Transverse colon (tissue), 4 donors: ENCODE results near the gene FEZF1. TPM values are rescaled to one million over a fixed set of nuclear protein-coding genes. Genes with fewer than 3 reads are reported as not detected.
A peak's percentile ranks its signal among the peaks of the same experiment; 100 is the strongest.

ENCODE experiments used
- DNase-seq: peaks from one replicate; pipeline ENCODE4 v3.0.0-alpha.2; 2019
- H3K27ac ChIP-seq, 4 donors: fragments of 200-600 bp; sonication (generic); 2 replicates each; pipeline ENCODE4 v1.5.1; 2016 to 2018; ENCODE audit warnings: inconsistent platforms in 4 of 4
- H3K27me3 ChIP-seq: fragments of 200-600 bp; sonication (generic); 2 replicates; pipeline ENCODE4 v1.5.1; 2017; ENCODE audit warnings: inconsistent platforms
- H3K36me3 ChIP-seq, 4 donors: fragments of 200-600 bp; sonication (generic); 2 replicates each; pipeline ENCODE4 v1.5.1; 2017 to 2019; ENCODE audit warnings: inconsistent platforms in 4 of 4
- H3K4me1 ChIP-seq, 4 donors: fragments of 200-600 bp; sonication (generic); 2 replicates each; pipeline ENCODE4 v1.5.1; 2017 to 2020; ENCODE audit warnings: inconsistent platforms in 4 of 4
- H3K4me3 ChIP-seq, 4 donors: fragments of 200-600 bp; sonication (generic); 1 replicate in 1 of 4; 2 replicates in 3 of 4; pipeline versions ENCODE4 v1.5.1 to v1.6.1; 2017 to 2019; ENCODE audit warnings: inconsistent platforms in 4 of 4
- H3K9me3 ChIP-seq, 2 donors: fragments of 200-600 bp; sonication (generic); 2 replicates each; pipeline ENCODE4 v1.5.1; 2017 to 2019; ENCODE audit warnings: inconsistent platforms in 2 of 2
- EP300 ChIP-seq: sonication (generic); formaldehyde crosslinking; IDR thresholded peaks from one replicate; pipeline ENCODE4 v1.6.1; 2017; ENCODE audit warnings: antibody characterized with exemption, low read depth
- POLR2A ChIP-seq: fragments of 450-650 bp; IDR thresholded peaks from one replicate; pipeline ENCODE4 v1.6.1; 2016; ENCODE audit warnings: antibody characterized with exemption, mild to moderate bottlenecking, moderate library complexity
- POLR2AphosphoS5 ChIP-seq, 3 donors: sonication (generic); formaldehyde crosslinking; IDR thresholded peaks; one replicate each; pipeline ENCODE4 v1.6.1; 2016; ENCODE audit warnings: antibody characterized with exemption in 3 of 3
- WGBS, 2 donors: methylation state at CpG; one replicate each; pipeline ENCODE4 v1.1.5; 2018; ENCODE audit warnings: low coverage in 1 of 2; 5-methylcytosine and 5-hydroxymethylcytosine counted together
- in situ Hi-C, 4 donors: fragments of 200-750 bp; cut with MboI; loops; one replicate each; pipeline versions ENCODE4 v1.15.0 to v1.15.1; 2017; ENCODE audit warnings: low sequenced_read_pairs in 3 of 4, low pct_ligation_motif_present in 1 of 4, low pct_unique_long_range_greater_than_20kb in 1 of 4
- intact Hi-C: fragments of 100-400 bp; cut with DNase I; formaldehyde crosslinking; loops from one replicate; pipeline ENCODE4 v1.15.1; 2023; ENCODE audit warnings: low total_unique reads
- total RNA-seq, 4 donors: library from RNA; depleted of rRNA; stranded (reverse); fragments of >200 nt; gene quantifications; one replicate each; pipeline ENCODE4 v1.1.0, GENCODE V29; 2016
- TF ChIP-seq, protein P1 (sequence below), 5 experiments: fragments of 200-600 bp in 3 of 5; fragments of 450-650 bp in 2 of 5; sonication (generic) in 3 of 5; IDR thresholded peaks; 1 replicate in 2 of 5; 2 replicates in 3 of 5; pipeline ENCODE4 v1.5.1; 2016 to 2017; ENCODE audit warnings: antibody characterized with exemption in 5 of 5, inconsistent platforms in 3 of 5, mild to moderate bottlenecking in 2 of 5, moderate library complexity in 1 of 5

Gene FEZF1
- total RNA-seq, 4 donors from 2014 or later, result not detected

GRCh38 chr7:122310119-122311021 is 5.8 kb upstream of the FEZF1 start:
- intact Hi-C loops, result no loop called here
- H3K27me3 ChIP-seq, result peaks cover 100% of the 10 kb centered on the region
- 5 to 10% methylated on average over 4 to 56 of the region's 61 CpGs for WGBS, 2 donors
- H3K4me3 ChIP-seq, result peak overlapping the region; percentile 4 to 48 (median 21)
- no peak for DNase-seq
- no peak overlapping the region for H3K27ac ChIP-seq
- no peaks in the 10 kb centered on the region for H3K36me3 ChIP-seq
- in situ Hi-C loops, result no loop called here
- H3K4me1 ChIP-seq, result peaks cover 15 to 36% (median 22%) of the 10 kb centered on the region in 4 donors
- TF ChIP-seq, protein P1, sequence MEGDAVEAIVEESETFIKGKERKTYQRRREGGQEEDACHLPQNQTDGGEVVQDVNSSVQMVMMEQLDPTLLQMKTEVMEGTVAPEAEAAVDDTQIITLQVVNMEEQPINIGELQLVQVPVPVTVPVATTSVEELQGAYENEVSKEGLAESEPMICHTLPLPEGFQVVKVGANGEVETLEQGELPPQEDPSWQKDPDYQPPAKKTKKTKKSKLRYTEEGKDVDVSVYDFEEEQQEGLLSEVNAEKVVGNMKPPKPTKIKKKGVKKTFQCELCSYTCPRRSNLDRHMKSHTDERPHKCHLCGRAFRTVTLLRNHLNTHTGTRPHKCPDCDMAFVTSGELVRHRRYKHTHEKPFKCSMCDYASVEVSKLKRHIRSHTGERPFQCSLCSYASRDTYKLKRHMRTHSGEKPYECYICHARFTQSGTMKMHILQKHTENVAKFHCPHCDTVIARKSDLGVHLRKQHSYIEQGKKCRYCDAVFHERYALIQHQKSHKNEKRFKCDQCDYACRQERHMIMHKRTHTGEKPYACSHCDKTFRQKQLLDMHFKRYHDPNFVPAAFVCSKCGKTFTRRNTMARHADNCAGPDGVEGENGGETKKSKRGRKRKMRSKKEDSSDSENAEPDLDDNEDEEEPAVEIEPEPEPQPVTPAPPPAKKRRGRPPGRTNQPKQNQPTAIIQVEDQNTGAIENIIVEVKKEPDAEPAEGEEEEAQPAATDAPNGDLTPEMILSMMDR (IDR thresholded peaks at IDR 0.05), result no peak
- TF ChIP-seq POLR2A (no peak), POLR2AphosphoS5 (IDR thresholded peaks at IDR 0.05) (no peak), EP300 (no peak)
- no peaks in the 10 kb centered on the region for H3K9me3 ChIP-seq

GRCh38 chr7:122309421-122309820 is 4.9 kb upstream of the FEZF1 start:
- 29 to 40% methylated on average over 1 to 3 of the region's 3 CpGs for WGBS, 2 donors
- Histone ChIP-seq H3K4me1 (peaks cover 19 to 46% (median 29%) of the 10 kb centered on the region in 4 donors), H3K9me3 (no peaks in the 10 kb centered on the region), H3K27me3 (peaks cover 100% of the 10 kb centered on the region), H3K4me3 (no peak overlapping the region), H3K36me3 (no peaks in the 10 kb centered on the region), H3K27ac (no peak overlapping the region)
- in situ Hi-C loops (no loop called here), intact Hi-C loops (no loop called here)
- TF ChIP-seq EP300 (no peak), POLR2AphosphoS5 (IDR thresholded peaks at IDR 0.05) (no peak), POLR2A (no peak)
- TF ChIP-seq, protein P1 (IDR thresholded peaks at IDR 0.05), result no peak
- no peak for DNase-seq

DNA sequence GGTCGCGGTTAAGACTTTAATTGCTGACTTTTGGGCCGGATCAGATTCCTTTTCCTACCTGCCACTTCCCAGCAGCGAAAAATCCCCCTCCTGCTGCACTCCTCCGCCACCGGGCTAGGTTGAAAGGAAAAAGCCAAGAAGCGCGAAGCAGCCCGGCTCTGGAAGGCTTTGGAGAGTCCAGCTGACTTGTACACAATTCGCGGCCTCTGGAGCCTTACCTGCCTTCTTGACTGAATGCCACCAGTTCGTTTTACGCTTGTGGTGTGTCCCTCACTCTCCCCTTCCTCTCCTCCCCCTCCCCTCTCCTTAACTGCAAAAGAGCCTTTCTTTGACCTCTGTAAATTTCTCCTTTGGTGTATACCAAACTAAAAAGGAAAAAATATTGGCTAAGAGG is 2.7 kb upstream of the FEZF1 start:
- no peak overlapping the region for H3K4me3 ChIP-seq
- H3K27me3 ChIP-seq, result peaks cover 100% of the 10 kb centered on the region
- no peaks in the 10 kb centered on the region for H3K36me3 ChIP-seq
- WGBS, 2 donors, result 21% methylated on average over 4 to 13 of the region's 13 CpGs
- intact Hi-C loops, result no loop called here
- no peaks in the 10 kb centered on the region for H3K9me3 ChIP-seq
- no peak overlapping the region for H3K27ac ChIP-seq
- H3K4me1 ChIP-seq, result peaks cover 21 to 56% (median 35%) of the 10 kb centered on the region in 4 donors
- no peak for DNase-seq
- no peak for TF ChIP-seq POLR2AphosphoS5 (IDR thresholded peaks at IDR 0.05)
- no peak for TF ChIP-seq EP300
- TF ChIP-seq, protein P1 (IDR thresholded peaks at IDR 0.05), result no peak
- TF ChIP-seq POLR2A, result no peak
- in situ Hi-C loops, result no loop called here

GRCh38 chr7:122306320-122307227 is 2.0 kb upstream of the FEZF1 start:
- no peaks in the 10 kb centered on the region for H3K9me3 ChIP-seq
- peaks cover 21 to 58% (median 36%) of the 10 kb centered on the region in 4 donors for H3K4me1 ChIP-seq
- H3K4me3 ChIP-seq, result peak overlapping the region in 1 of 4 donors; percentile 43
- no peak for TF ChIP-seq POLR2A
- no peak for TF ChIP-seq POLR2AphosphoS5 (IDR thresholded peaks at IDR 0.05)
- no peak for TF ChIP-seq EP300
- TF ChIP-seq, protein P1 (IDR thresholded peaks at IDR 0.05), result no peak
- intact Hi-C loops (no loop called here), in situ Hi-C loops (no loop called here)
- no peak overlapping the region for H3K27ac ChIP-seq
- 5 to 19% methylated on average over 9 to 36 of the region's 37 CpGs for WGBS, 2 donors
- H3K27me3 ChIP-seq, result peaks cover 100% of the 10 kb centered on the region
- no peak for DNase-seq
- no peaks in the 10 kb centered on the region for H3K36me3 ChIP-seq
